NCI-H226 (cell line): ENCODE data around the gene ADCK1.
A peak's percentile ranks its signal among the peaks of the same experiment; 100 is the strongest.
"Not testable (repeated sequence)": the region's sequence is repeated elsewhere in the genome, so short reads cannot be mapped to it uniquely, and the experiment has no call there.

ENCODE experiments used
- DNase-seq: peaks from one replicate; pipeline ENCODE4 v3.0.0-alpha.2; 2015

Gene ADCK1

GRCh38 chr14:77906446-77906845 lies 106.5 kb downstream of the ADCK1 start:
- no peak for DNase-seq

GRCh38 chr14:77908847-77909246 lies 108.9 kb downstream of the ADCK1 start:
- no peak for DNase-seq

GRCh38 chr14:77909911-77910310 lies 110.0 kb downstream of the ADCK1 start:
- DNase-seq = no peak

- DNase-seq = no peak
These were observed 110.6 kb downstream of the ADCK1 start for GRCh38 chr14:77910506-77910905.

GRCh38 chr14:77911356-77911755 lies 111.4 kb downstream of the ADCK1 start:
- DNase-seq = no peak

- no peak for DNase-seq
These were observed 113.0 kb downstream of the ADCK1 start for GRCh38 chr14:77912754-77913556.

- no peak for DNase-seq
These were observed 114.3 kb downstream of the ADCK1 start for GRCh38 chr14:77914073-77914721.

GRCh38 chr14:77915390-77915789 lies 115.5 kb downstream of the ADCK1 start:
- DNase-seq = not testable (repeated sequence)

GRCh38 chr14:77917491-77918201 lies 117.7 kb downstream of the ADCK1 start:
- no peak for DNase-seq

GRCh38 chr14:77918448-77918847 lies 118.5 kb downstream of the ADCK1 start:
- no peak for DNase-seq

- DNase-seq = no peak
These were observed 120.4 kb downstream of the ADCK1 start for GRCh38 chr14:77920312-77920711.

GRCh38 chr14:77921818-77922217 lies 121.9 kb downstream of the ADCK1 start:
- DNase-seq = no peak

GRCh38 chr14:77923131-77923936 lies 123.4 kb downstream of the ADCK1 start:
- no peak for DNase-seq

- no peak for DNase-seq
These were observed 124.4 kb downstream of the ADCK1 start for GRCh38 chr14:77924141-77924948.

- DNase-seq = no peak
These were observed 127.0 kb downstream of the ADCK1 start for GRCh38 chr14:77926942-77927341.

GRCh38 chr14:77931441-77931840 lies 131.5 kb downstream of the ADCK1 start:
- no peak for DNase-seq

- DNase-seq = no peak
These were observed 136.3 kb downstream of the ADCK1 start for GRCh38 chr14:77936138-77936639.

- no peak for DNase-seq
These were observed 147.5 kb downstream of the ADCK1 start for GRCh38 chr14:77947372-77947771.

- DNase-seq = peak; percentile 38
These were observed 150.6 kb downstream of the ADCK1 start for GRCh38 chr14:77950371-77951063.

GRCh38 chr14:77955816-77956484 lies 156.0 kb downstream of the ADCK1 start:
- no peak for DNase-seq

GRCh38 chr14:77959686-77960085 lies 159.8 kb downstream of the ADCK1 start:
- DNase-seq = not testable (repeated sequence)
